Measurements from ENCODE around the gene CLCN7. TPM values are rescaled to one million over a fixed set of nuclear protein-coding genes. Genes with fewer than 3 reads are reported as not detected.

Gene CLCN7
- total RNA-seq, 2 experiments from 2014 or later: 31.1 to 62.4 TPM

GRCh38 chr16:1498899-1499676, 24.3 kb upstream of the CLCN7 start:
- Histone ChIP-seq H3K4me2 (ENCODE audit: low read length) (no peak overlapping the region), H3K9me3 (ENCODE audit: low read length) (no peaks in the 10 kb centered on the region), H3K9me2 (ENCODE audit: insufficient read depth, low read length) (no peaks in the 10 kb centered on the region), H2AFZ (ENCODE audit: low read length) (no peak overlapping the region), H4K20me1 (ENCODE audit: insufficient read depth, low read length) (no peaks in the 10 kb centered on the region), H3K36me3 (ENCODE audit: insufficient read depth, low read length) (peaks cover 83% of the 10 kb centered on the region), H3K4me1 (ENCODE audit: insufficient read depth, low read length, poor library complexity, severe bottlenecking) (peaks cover 7% of the 10 kb centered on the region), H3K79me2 (ENCODE audit: insufficient read depth, low read depth, low read length) (peaks cover under 1% of the 10 kb centered on the region; the same call in 1 of the 2 replicates), H3K4me3 (ENCODE audit: low read depth, low read length, poor library complexity, severe bottlenecking) (no peak overlapping the region), H3K27ac (ENCODE audit: low read depth, low read length, poor library complexity, severe bottlenecking) (no peak overlapping the region)
- no TSS peak for BruUV-seq (replicated peaks)
- no peak for TF ChIP-seq EZH2phosphoT487 (IDR thresholded peaks at IDR 0.05; ENCODE audit: borderline replicate concordance, low read depth, low read length)
- TF ChIP-seq, protein P1, sequence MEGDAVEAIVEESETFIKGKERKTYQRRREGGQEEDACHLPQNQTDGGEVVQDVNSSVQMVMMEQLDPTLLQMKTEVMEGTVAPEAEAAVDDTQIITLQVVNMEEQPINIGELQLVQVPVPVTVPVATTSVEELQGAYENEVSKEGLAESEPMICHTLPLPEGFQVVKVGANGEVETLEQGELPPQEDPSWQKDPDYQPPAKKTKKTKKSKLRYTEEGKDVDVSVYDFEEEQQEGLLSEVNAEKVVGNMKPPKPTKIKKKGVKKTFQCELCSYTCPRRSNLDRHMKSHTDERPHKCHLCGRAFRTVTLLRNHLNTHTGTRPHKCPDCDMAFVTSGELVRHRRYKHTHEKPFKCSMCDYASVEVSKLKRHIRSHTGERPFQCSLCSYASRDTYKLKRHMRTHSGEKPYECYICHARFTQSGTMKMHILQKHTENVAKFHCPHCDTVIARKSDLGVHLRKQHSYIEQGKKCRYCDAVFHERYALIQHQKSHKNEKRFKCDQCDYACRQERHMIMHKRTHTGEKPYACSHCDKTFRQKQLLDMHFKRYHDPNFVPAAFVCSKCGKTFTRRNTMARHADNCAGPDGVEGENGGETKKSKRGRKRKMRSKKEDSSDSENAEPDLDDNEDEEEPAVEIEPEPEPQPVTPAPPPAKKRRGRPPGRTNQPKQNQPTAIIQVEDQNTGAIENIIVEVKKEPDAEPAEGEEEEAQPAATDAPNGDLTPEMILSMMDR (conservative IDR thresholded peaks at IDR 0.05; ENCODE audit: low read length): no peak
- CTCF ChIA-PET (ENCODE audit: unreplicated experiment): no interaction called here
- POLR2A ChIA-PET: no interaction called here
- intact Hi-C loops (cut with micrococcal nuclease; ENCODE audit: unreplicated experiment): no loop called here
- DNase-seq (ENCODE audit: low spot score): no peak

- H2AFZ ChIP-seq (ENCODE audit: low read length): no peak overlapping the region
- H3K4me2 ChIP-seq (ENCODE audit: low read length): no peak overlapping the region
- peaks cover 64% of the 10 kb centered on the region for H3K36me3 ChIP-seq (ENCODE audit: insufficient read depth, low read length)
- H3K27ac ChIP-seq (ENCODE audit: low read depth, low read length, poor library complexity, severe bottlenecking): no peak overlapping the region
- BruUV-seq (replicated peaks): no TSS peak
- intact Hi-C loops (cut with micrococcal nuclease; ENCODE audit: unreplicated experiment): no loop called here
- ChIA-PET POLR2A (no interaction called here), CTCF (ENCODE audit: unreplicated experiment) (no interaction called here)
- peaks cover 16% of the 10 kb centered on the region for H3K4me1 ChIP-seq (ENCODE audit: insufficient read depth, low read length, poor library complexity, severe bottlenecking)
- TF ChIP-seq, protein P1 (conservative IDR thresholded peaks at IDR 0.05; ENCODE audit: low read length): no peak
- TF ChIP-seq EZH2phosphoT487 (IDR thresholded peaks at IDR 0.05; ENCODE audit: borderline replicate concordance, low read depth, low read length): no peak
- DNase-seq (ENCODE audit: low spot score): no peak
- H3K9me2 ChIP-seq (ENCODE audit: insufficient read depth, low read length): no peaks in the 10 kb centered on the region
- no peak overlapping the region for H3K4me3 ChIP-seq (ENCODE audit: low read depth, low read length, poor library complexity, severe bottlenecking)
- H3K9me3 ChIP-seq (ENCODE audit: low read length): no peaks in the 10 kb centered on the region
- no peaks in the 10 kb centered on the region for H4K20me1 ChIP-seq (ENCODE audit: insufficient read depth, low read length)
- H3K79me2 ChIP-seq (ENCODE audit: insufficient read depth, low read depth, low read length): peaks cover 7% of the 10 kb centered on the region; the same call in 1 of the 2 replicates
These were observed 22.3 kb upstream of the CLCN7 start for GRCh38 chr16:1497014-1497598.

DNA sequence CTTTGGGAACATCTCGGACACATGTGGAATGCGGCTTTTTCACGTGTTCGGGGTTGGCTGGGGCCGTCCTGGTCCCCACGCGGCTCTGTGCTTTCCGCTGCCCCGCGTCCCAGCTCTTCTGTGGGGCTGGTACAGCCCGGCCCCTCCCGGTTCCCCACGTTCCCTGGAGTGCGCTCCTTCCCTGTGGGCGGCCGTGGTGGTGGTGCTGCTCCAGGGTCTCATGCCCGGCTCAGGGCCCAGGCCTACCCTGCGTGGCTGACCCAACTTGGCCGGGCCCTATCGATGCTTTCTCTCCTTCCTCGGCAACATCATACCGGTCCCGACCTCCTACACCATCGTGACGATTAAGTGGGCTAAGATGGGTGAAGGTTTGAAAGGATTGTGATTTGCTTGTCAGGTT, 21.6 kb upstream of the CLCN7 start:
- DNase-seq (ENCODE audit: low spot score): no peak
- no peaks in the 10 kb centered on the region for H3K9me2 ChIP-seq (ENCODE audit: insufficient read depth, low read length)
- H2AFZ ChIP-seq (ENCODE audit: low read length): no peak overlapping the region
- H3K79me2 ChIP-seq (ENCODE audit: insufficient read depth, low read depth, low read length): peaks cover 7% of the 10 kb centered on the region; the same call in 1 of the 2 replicates
- ChIA-PET CTCF (ENCODE audit: unreplicated experiment) (no interaction called here), POLR2A (no interaction called here)
- no TSS peak for BruUV-seq (replicated peaks)
- no peak overlapping the region for H3K27ac ChIP-seq (ENCODE audit: low read depth, low read length, poor library complexity, severe bottlenecking)
- no peaks in the 10 kb centered on the region for H3K9me3 ChIP-seq (ENCODE audit: low read length)
- no peak overlapping the region for H3K4me2 ChIP-seq (ENCODE audit: low read length)
- intact Hi-C loops (cut with micrococcal nuclease; ENCODE audit: unreplicated experiment): no loop called here
- H3K36me3 ChIP-seq (ENCODE audit: insufficient read depth, low read length): peaks cover 58% of the 10 kb centered on the region
- H3K4me3 ChIP-seq (ENCODE audit: low read depth, low read length, poor library complexity, severe bottlenecking): no peak overlapping the region
- no peak for TF ChIP-seq EZH2phosphoT487 (IDR thresholded peaks at IDR 0.05; ENCODE audit: borderline replicate concordance, low read depth, low read length)
- TF ChIP-seq, protein P1 (conservative IDR thresholded peaks at IDR 0.05; ENCODE audit: low read length): no peak
- H3K4me1 ChIP-seq (ENCODE audit: insufficient read depth, low read length, poor library complexity, severe bottlenecking): peaks cover 16% of the 10 kb centered on the region
- H4K20me1 ChIP-seq (ENCODE audit: insufficient read depth, low read length): no peaks in the 10 kb centered on the region
